CD4-positive, alpha-beta T cell treated with Interleukin-15 for 1 hour (primary cell): Measurements from ENCODE around the gene ACSL6.

Experiments
- DNase-seq: peaks from one replicate; pipeline ENCODE4 v3.0.0-alpha.2; 2020

ACSL6 gene

GRCh38 chr5:131998431-131999040 lies 12.9 kb downstream of the ACSL6 start:
- no peak for DNase-seq

GRCh38 chr5:131997727-131998117 lies 13.7 kb downstream of the ACSL6 start:
- DNase-seq = no peak

- no peak for DNase-seq
These were observed 14.3 kb downstream of the ACSL6 start for GRCh38 chr5:131997026-131997726.

- DNase-seq = no peak
These were observed 15.0 kb downstream of the ACSL6 start for GRCh38 chr5:131996210-131997025.

GRCh38 chr5:131994533-131995226 lies 16.8 kb downstream of the ACSL6 start:
- no peak for DNase-seq

- no peak for DNase-seq
These were observed 17.4 kb downstream of the ACSL6 start for GRCh38 chr5:131994090-131994489.

GRCh38 chr5:131993676-131994075 lies 17.8 kb downstream of the ACSL6 start:
- no peak for DNase-seq

- no peak for DNase-seq
These were observed 19.1 kb downstream of the ACSL6 start for GRCh38 chr5:131992370-131992769.

- no peak for DNase-seq
These were observed 19.7 kb downstream of the ACSL6 start for GRCh38 chr5:131991593-131992324.

GRCh38 chr5:131990716-131991115 lies 20.7 kb downstream of the ACSL6 start:
- no peak for DNase-seq

- no peak for DNase-seq
These were observed 22.9 kb downstream of the ACSL6 start for GRCh38 chr5:131988601-131989000.

- DNase-seq = no peak
These were observed 24.2 kb downstream of the ACSL6 start for GRCh38 chr5:131987251-131987650.

GRCh38 chr5:131986161-131986912 lies 25.1 kb downstream of the ACSL6 start:
- no peak for DNase-seq

- DNase-seq = no peak
These were observed 26.3 kb downstream of the ACSL6 start for GRCh38 chr5:131984956-131985665.

GRCh38 chr5:131983244-131983771 lies 28.1 kb downstream of the ACSL6 start:
- DNase-seq = no peak

- DNase-seq = no peak
These were observed 29.9 kb downstream of the ACSL6 start for GRCh38 chr5:131981516-131981915.

GRCh38 chr5:131980696-131981095 lies 30.8 kb downstream of the ACSL6 start:
- no peak for DNase-seq

GRCh38 chr5:131979816-131980215 lies 31.6 kb downstream of the ACSL6 start:
- no peak for DNase-seq

- DNase-seq = no peak
These were observed 34.2 kb downstream of the ACSL6 start for GRCh38 chr5:131977212-131977604.

GRCh38 chr5:131976414-131977211 lies 34.8 kb downstream of the ACSL6 start:
- no peak for DNase-seq
